ENCODE data around the gene ENTPD8.

GRCh38 chr9:137467896-137468295 is 26.7 kb upstream of the ENTPD8 start:
- no peak for TF ChIP-seq CTCF (IDR thresholded peaks at IDR 0.05)
- no peak for TF ChIP-seq POLR2A (IDR thresholded peaks at IDR 0.05)
- no peak for TF ChIP-seq EP300 (IDR thresholded peaks at IDR 0.05)
- no peak for TF ChIP-seq POLR2AphosphoS5 (IDR thresholded peaks at IDR 0.05)
